Ovary (tissue), 9 donors: ENCODE data around the gene HDAC1. TPM values are rescaled to one million over a fixed set of nuclear protein-coding genes. Genes with fewer than 3 reads are reported as not detected.
A peak's percentile ranks its signal among the peaks of the same experiment; 100 is the strongest.
"Not testable (repeated sequence)": the region's sequence is repeated elsewhere in the genome, so short reads cannot be mapped to it uniquely, and the experiment has no call there.

Experiments used
- DNase-seq, 5 donors: peaks; one replicate each; pipeline ENCODE4 v3.0.0-alpha.2; 2019 to 2020
- H3K27ac ChIP-seq, 2 donors: fragments of 200-600 bp; one replicate each; pipeline versions ENCODE4 v1.5.1 to v1.8.0; 2019 to 2022
- H3K27me3 ChIP-seq: fragments of 200-600 bp; one replicate; pipeline ENCODE4 v1.8.0; 2022
- H3K36me3 ChIP-seq: fragments of 200-600 bp; sonication (generic); one replicate; pipeline ENCODE4 v1.5.1; 2019
- H3K4me1 ChIP-seq: one replicate; pipeline ENCODE4 v1.8.1; 2013; ENCODE audit warnings: mild to moderate bottlenecking, moderate library complexity; ENCODE audit not compliant: insufficient read depth
- H3K4me3 ChIP-seq: fragments of 200-600 bp; sonication (generic); one replicate; pipeline ENCODE4 v1.5.1; 2017
- H3K9me3 ChIP-seq, 2 donors: fragments of 200-600 bp in 1 of 2; sonication (generic) in 1 of 2; one replicate each; pipeline versions ENCODE4 v1.5.1 to v1.8.1; 2013 to 2019; ENCODE audit warnings: mild to moderate bottlenecking in 1 of 2, moderate library complexity in 1 of 2
- CTCF ChIP-seq, 3 donors: fragments of 450-650 bp in 2 of 3; fragments of 200-600 bp in 1 of 3; IDR thresholded peaks; one replicate each; pipeline versions ENCODE4 v1.5.1 to v1.8.0; 2016 to 2022; ENCODE audit warnings: antibody characterized with exemption in 3 of 3, mild to moderate bottlenecking in 1 of 3
- EP300 ChIP-seq: sonication (generic); formaldehyde crosslinking; IDR thresholded peaks from one replicate; pipeline ENCODE4 v1.6.1; 2017; ENCODE audit warnings: antibody characterized with exemption
- POLR2A ChIP-seq: fragments of 450-650 bp; IDR thresholded peaks from one replicate; pipeline ENCODE4 v1.6.1; 2017; ENCODE audit warnings: antibody characterized with exemption, mild to moderate bottlenecking, moderate library complexity
- WGBS, 3 donors: extraction: QIAGEN DNeasy Blood & Tissue Kit in 1 of 3; methylation state at CpG; one replicate each; pipeline versions ENCODE4 v1.1.5 to v1.1.7; 2013 to 2017; 5-methylcytosine and 5-hydroxymethylcytosine counted together
- intact Hi-C, 4 donors: fragments of 100-400 bp; cut with DNase I; formaldehyde crosslinking; loops; one replicate each; pipeline versions ENCODE4 v1.11.0 to v1.15.1; 2022 to 2023
- polyA plus RNA-seq, 2 donors: library from polyadenylated mRNA; stranded (reverse); fragments of 200-250 nt in 1 of 2; fragments of 350-450 nt in 1 of 2; fragmentation: Illumina TruSeq in 1 of 2; extraction: RNeasy Lipid Tissue Mini Kit (QIAGEN cat#74804) in 1 of 2; gene quantifications; one replicate each; pipeline ENCODE4 v1.2.3, GENCODE V29; 2013 to 2014
- total RNA-seq, 7 donors: library from RNA; depleted of rRNA in 2 of 7; stranded (reverse); fragments of >200 nt in 2 of 7; fragmentation: NEBNext Ultra II Directional in 3 of 7; extraction: Animal tissue kit (Norgen Biotek cat#: 25700) in 3 of 7; gene quantifications; one replicate each; pipeline versions ENCODE4 v1.1.0 to v1.2.4, GENCODE V29; 2016 to 2023
- donor health status: DM: no; HTN: no; CAD: no; lungs with moderate emphysema.
- donor health status: DM: no; HTN: no; CAD: no.
- donor health status: Bipolar disorder and iron deficiency.
- donor health status: DM: yes; HTN: yes; CAD: no.
- donor health status: DM: no; HTN: no; CAD: no.
- donor health status: DM: yes; HTN: yes; CAD: no.

Gene HDAC1
- total and polyA plus RNA-seq, 9 donors = 52.9 to 107 (median 89.2) TPM

- peak; percentile 53 to 85 (median 71) for DNase-seq
- Histone ChIP-seq H3K36me3 (no peaks in the 10 kb centered on the region), H3K27me3 (no peaks in the 10 kb centered on the region), H3K4me3 (no peak overlapping the region), H3K27ac (peak overlapping the region; percentile 90 to 94), H3K9me3 (no peaks in the 10 kb centered on the region), H3K4me1 (peaks cover 24% of the 10 kb centered on the region)
- TF ChIP-seq CTCF (IDR thresholded peaks at IDR 0.05) = no peak
- no peak for TF ChIP-seq POLR2A
- TF ChIP-seq EP300 = no peak
- 9 to 20% (median 11%) methylated on average over 2 of the region's 2 CpGs for WGBS, 3 donors
- intact Hi-C loops = no loop called here
Observed at GRCh38 chr1:32353431-32353830, 61.5 kb downstream of the HDAC1 start.

GRCh38 chr1:32353886-32354570 is 62.1 kb downstream of the HDAC1 start:
- WGBS, 3 donors = 2 to 4% (median 2%) methylated on average over 2 of the region's 2 CpGs
- intact Hi-C loops = no loop called here
- Histone ChIP-seq H3K4me1 (peaks cover 24% of the 10 kb centered on the region), H3K36me3 (no peaks in the 10 kb centered on the region), H3K27ac (peak overlapping the region; percentile 90 to 94), H3K27me3 (no peaks in the 10 kb centered on the region), H3K9me3 (no peaks in the 10 kb centered on the region), H3K4me3 (no peak overlapping the region)
- TF ChIP-seq CTCF (IDR thresholded peaks at IDR 0.05) (no peak), POLR2A (no peak)
- DNase-seq = peak; percentile 88 to 96 (median 93)

GRCh38 chr1:32355778-32356177 is 63.9 kb downstream of the HDAC1 start:
- Histone ChIP-seq H3K4me1 (peaks cover 24% of the 10 kb centered on the region), H3K27ac (peak overlapping the region; percentile 9 to 94)
- DNase-seq, H3K36me3 ChIP-seq, intact Hi-C loops, H3K9me3 ChIP-seq, H3K4me3 ChIP-seq, H3K27me3 ChIP-seq: not testable (repeated sequence)
- 90 to 97% (median 93%) methylated on average over 6 of the region's 6 CpGs for WGBS, 3 donors

- Histone ChIP-seq H3K9me3 (no peaks in the 10 kb centered on the region), H3K27me3 (no peaks in the 10 kb centered on the region), H3K4me3 (no peak overlapping the region), H3K27ac (no peak overlapping the region), H3K4me1 (peaks cover 28% of the 10 kb centered on the region), H3K36me3 (no peaks in the 10 kb centered on the region)
- TF ChIP-seq EP300 (no peak), POLR2A (no peak), CTCF (IDR thresholded peaks at IDR 0.05) (no peak)
- DNase-seq = no peak
- 93 to 100% (median 96%) methylated on average over 1 of the region's 1 CpG for WGBS, 3 donors
- intact Hi-C loops = no loop called here
Observed at GRCh38 chr1:32356478-32356877, 64.6 kb downstream of the HDAC1 start.

GRCh38 chr1:32357614-32358013 is 65.7 kb downstream of the HDAC1 start:
- Histone ChIP-seq H3K4me3 (no peak overlapping the region), H3K9me3 (no peaks in the 10 kb centered on the region), H3K27me3 (no peaks in the 10 kb centered on the region), H3K4me1 (peaks cover 27% of the 10 kb centered on the region), H3K27ac (no peak overlapping the region), H3K36me3 (no peaks in the 10 kb centered on the region)
- no peak for DNase-seq
- no peak for TF ChIP-seq POLR2A
- TF ChIP-seq CTCF (IDR thresholded peaks at IDR 0.05) = no peak
- TF ChIP-seq EP300 = no peak
- intact Hi-C loops = no loop called here
- WGBS, 3 donors = 43 to 55% (median 47%) methylated on average over 6 of the region's 6 CpGs
